Tibial artery (tissue), 4 donors: Measurements from ENCODE around the gene RBX1.
"Not testable (repeated sequence)": the region's sequence is repeated elsewhere in the genome, so short reads cannot be mapped to it uniquely, and the experiment has no call there.

Experiments
- DNase-seq, 2 donors: peaks; one replicate each; pipeline ENCODE4 v3.0.0-alpha.2; 2019
- H3K27ac ChIP-seq, 2 donors: fragments of 200-600 bp; sonication (generic) in 1 of 2; 1 replicate in 1 of 2; 2 replicates in 1 of 2; pipeline ENCODE4 v1.5.1; 2018 to 2019; ENCODE audit warnings: mild to moderate bottlenecking in 1 of 2
- H3K27me3 ChIP-seq, 2 donors: fragments of 200-600 bp; sonication (generic) in 1 of 2; one replicate each; pipeline versions ENCODE4 v1.5.1 to v1.6.0; 2016 to 2019
- H3K36me3 ChIP-seq, 3 donors: fragments of 200-600 bp; sonication (generic) in 2 of 3; one replicate each; pipeline ENCODE4 v1.5.1; 2016 to 2019; ENCODE audit warnings: mild to moderate bottlenecking in 2 of 3
- H3K4me1 ChIP-seq, 4 donors: fragments of 200-600 bp; sonication (generic) in 2 of 4; 1 replicate in 3 of 4; 2 replicates in 1 of 4; pipeline ENCODE4 v1.5.1; 2016 to 2019
- H3K4me3 ChIP-seq, 2 donors: fragments of 200-600 bp; sonication (generic) in 1 of 2; 1 replicate in 1 of 2; 2 replicates in 1 of 2; pipeline ENCODE4 v1.5.1; 2018 to 2019; ENCODE audit warnings: mild to moderate bottlenecking in 2 of 2
- H3K9me3 ChIP-seq, 3 donors: fragments of 200-600 bp; sonication (generic) in 1 of 3; one replicate each; pipeline ENCODE4 v1.5.1; 2016 to 2019
- intact Hi-C: fragments of 100-400 bp; cut with DNase I; formaldehyde crosslinking; loops from one replicate; pipeline ENCODE4 v1.15.0; 2023; ENCODE audit warnings: low total_unique reads
- TF ChIP-seq, protein P1 (sequence below), 2 experiments: fragments of 200-600 bp in 1 of 2; fragments of 450-650 bp in 1 of 2; IDR thresholded peaks; one replicate each; pipeline ENCODE4 v1.5.1; 2017 to 2019; ENCODE audit warnings: antibody characterized with exemption in 2 of 2, mild to moderate bottlenecking in 1 of 2, moderate library complexity in 1 of 2

The RBX1 gene

DNA sequence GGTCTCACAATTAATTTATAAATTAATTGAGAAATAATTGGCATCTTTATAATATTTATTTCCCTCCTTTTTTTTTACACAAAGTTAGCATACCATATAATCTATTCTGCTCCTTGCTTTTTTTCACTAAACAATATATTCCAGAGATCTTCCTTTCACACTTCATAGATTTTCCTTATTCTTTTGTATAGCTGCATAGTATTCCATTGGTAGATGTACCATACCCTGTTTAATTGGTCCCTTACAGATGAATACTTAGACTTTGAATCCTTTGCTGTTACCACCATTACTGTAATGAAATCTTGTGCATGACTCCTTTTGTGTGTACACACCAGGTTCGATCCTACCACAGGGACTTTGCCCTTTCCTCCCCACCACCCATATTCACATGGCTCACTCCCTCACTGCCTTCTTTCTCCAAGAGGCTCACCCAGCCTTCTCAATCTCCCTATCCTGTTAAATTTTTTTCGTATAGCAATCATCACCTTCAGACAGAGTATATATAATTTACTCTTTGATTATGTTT is 48.9 kb downstream of the RBX1 start:
- Histone ChIP-seq H3K27me3 (no peaks in the 10 kb centered on the region), H3K36me3 (no peaks in the 10 kb centered on the region), H3K9me3 (no peaks in the 10 kb centered on the region), H3K4me1 (no peaks in the 10 kb centered on the region), H3K27ac (no peak overlapping the region), H3K4me3 (no peak overlapping the region)
- no peak for DNase-seq
- intact Hi-C loops = no loop called here
- TF ChIP-seq, protein P1, sequence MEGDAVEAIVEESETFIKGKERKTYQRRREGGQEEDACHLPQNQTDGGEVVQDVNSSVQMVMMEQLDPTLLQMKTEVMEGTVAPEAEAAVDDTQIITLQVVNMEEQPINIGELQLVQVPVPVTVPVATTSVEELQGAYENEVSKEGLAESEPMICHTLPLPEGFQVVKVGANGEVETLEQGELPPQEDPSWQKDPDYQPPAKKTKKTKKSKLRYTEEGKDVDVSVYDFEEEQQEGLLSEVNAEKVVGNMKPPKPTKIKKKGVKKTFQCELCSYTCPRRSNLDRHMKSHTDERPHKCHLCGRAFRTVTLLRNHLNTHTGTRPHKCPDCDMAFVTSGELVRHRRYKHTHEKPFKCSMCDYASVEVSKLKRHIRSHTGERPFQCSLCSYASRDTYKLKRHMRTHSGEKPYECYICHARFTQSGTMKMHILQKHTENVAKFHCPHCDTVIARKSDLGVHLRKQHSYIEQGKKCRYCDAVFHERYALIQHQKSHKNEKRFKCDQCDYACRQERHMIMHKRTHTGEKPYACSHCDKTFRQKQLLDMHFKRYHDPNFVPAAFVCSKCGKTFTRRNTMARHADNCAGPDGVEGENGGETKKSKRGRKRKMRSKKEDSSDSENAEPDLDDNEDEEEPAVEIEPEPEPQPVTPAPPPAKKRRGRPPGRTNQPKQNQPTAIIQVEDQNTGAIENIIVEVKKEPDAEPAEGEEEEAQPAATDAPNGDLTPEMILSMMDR (IDR thresholded peaks at IDR 0.05) = no peak

DNA sequence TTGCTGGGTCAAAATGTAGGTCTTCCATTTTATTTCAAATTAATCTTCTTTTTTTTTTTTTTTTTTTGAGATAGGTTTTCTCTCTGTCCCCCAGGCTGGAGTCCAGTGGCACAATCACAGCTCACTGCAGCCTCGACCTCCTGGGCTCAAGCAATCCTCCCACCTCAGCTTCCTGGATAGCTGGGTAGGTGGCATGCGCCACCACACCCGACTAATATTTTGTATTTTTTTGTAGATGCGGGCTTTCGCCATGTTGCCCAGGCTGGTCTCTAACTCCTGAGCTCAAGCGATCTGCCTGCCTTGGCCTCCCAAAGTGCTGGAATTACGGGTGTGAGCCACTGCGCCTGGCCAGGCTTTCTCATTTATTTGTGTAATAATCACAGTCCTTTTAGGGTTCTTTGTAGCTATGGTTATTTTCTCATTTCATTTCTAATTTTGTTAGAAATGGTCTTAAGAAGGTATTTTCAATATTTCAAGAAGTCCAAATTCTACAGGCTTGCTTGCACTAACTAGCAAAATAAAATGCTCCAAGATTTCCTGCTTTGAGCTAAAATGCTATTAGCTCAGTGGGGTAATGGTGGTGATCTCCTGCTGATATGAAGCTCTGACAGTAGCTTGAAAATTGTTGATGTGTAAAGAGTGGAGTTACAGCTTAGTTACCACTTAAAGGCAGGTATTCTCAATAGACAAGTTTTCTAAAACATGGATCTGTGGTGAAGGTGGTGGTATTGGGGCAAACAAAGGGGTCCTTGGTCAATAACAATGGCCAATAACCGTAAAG is 50.0 kb downstream of the RBX1 start:
- no peak for DNase-seq
- TF ChIP-seq, protein P1 (IDR thresholded peaks at IDR 0.05) = no peak
- H3K9me3 ChIP-seq = no peaks in the 10 kb centered on the region
- intact Hi-C loops = no loop called here
- no peak overlapping the region for H3K4me3 ChIP-seq
- H3K27me3 ChIP-seq = no peaks in the 10 kb centered on the region
- H3K36me3 ChIP-seq = no peaks in the 10 kb centered on the region
- no peak overlapping the region for H3K27ac ChIP-seq
- H3K4me1 ChIP-seq = no peaks in the 10 kb centered on the region

DNA sequence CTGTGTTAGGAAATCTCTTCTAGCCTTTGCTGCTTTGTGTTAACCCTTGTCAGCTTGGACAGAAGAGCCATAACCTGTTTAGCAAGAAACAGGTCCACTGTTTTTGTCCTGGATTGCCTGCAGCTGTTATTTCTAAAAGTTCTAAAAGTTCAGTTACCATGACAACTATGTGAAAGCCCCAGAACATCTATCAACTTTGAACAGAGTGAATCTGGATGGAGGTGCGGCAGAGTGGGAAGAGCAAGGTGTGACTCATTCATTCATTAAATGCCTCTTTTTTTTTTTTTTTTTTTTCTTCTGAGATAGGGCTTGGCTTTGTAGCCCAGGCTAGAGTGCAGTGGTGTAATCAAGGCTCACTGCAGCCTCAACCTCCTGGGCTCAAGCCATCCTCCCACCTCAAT is 50.5 kb downstream of the RBX1 start:
- no peak for DNase-seq

DNA sequence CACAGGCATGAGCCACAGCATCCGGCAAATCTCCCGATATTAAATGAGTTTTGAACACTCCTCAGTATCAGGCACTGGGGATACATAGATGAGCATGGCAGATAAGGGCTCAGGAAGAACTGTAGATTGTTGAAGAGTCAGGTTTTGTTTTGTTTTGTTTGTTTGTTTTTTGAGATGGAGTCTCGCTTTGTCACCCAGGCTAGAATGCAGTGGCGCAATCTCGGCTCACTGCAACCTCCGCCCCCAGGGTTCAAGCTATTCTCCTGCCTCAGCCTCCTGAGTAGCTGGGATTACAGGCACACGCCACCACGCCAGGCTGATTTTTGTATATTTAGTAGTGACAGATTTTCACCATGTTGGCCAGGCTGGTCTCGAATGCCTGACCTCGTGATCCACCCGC is 51.2 kb downstream of the RBX1 start:
- H3K27ac ChIP-seq, H3K27me3 ChIP-seq, H3K4me3 ChIP-seq, H3K36me3 ChIP-seq, intact Hi-C loops, H3K9me3 ChIP-seq, DNase-seq, H3K4me1 ChIP-seq: not testable (repeated sequence)

More for the DNA sequence above, 50.5 kb downstream of the RBX1 start:
- no peaks in the 10 kb centered on the region for H3K36me3 ChIP-seq
- H3K4me1 ChIP-seq = no peaks in the 10 kb centered on the region
- H3K27ac ChIP-seq = no peak overlapping the region
- no peak overlapping the region for H3K4me3 ChIP-seq
- H3K9me3 ChIP-seq = no peaks in the 10 kb centered on the region
- H3K27me3 ChIP-seq = peaks cover 0 to 3% of the 10 kb centered on the region in 2 donors
- intact Hi-C loops = no loop called here
- TF ChIP-seq, protein P1 (IDR thresholded peaks at IDR 0.05) = no peak

DNA sequence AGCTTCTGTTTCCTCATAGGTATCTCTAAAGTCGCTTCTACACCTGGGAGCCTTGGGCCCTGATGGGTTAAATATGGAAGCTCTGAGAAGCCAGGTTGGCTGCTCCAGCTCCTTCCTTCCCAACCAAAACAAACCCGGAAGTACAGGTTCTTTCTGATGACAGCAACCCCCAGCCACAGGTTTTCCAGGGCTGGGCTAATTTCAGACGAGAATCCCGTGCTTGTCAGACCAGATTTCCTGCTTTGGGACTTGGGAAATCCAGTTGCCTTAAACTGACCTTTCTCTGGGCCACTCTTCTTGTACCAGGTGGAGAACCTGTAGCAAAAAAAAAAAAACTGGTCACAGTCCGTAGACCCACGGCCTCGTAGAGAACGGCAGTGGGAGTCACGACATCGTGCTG is 51.9 kb downstream of the RBX1 start:
- Histone ChIP-seq H3K36me3 (no peaks in the 10 kb centered on the region), H3K27me3 (peaks cover 0 to 7% of the 10 kb centered on the region in 2 donors), H3K4me3 (no peak overlapping the region), H3K4me1 (no peaks in the 10 kb centered on the region), H3K9me3 (no peaks in the 10 kb centered on the region), H3K27ac (no peak overlapping the region)
- TF ChIP-seq, protein P1 (IDR thresholded peaks at IDR 0.05) = no peak
- no peak for DNase-seq
- intact Hi-C loops = no loop called here

DNA sequence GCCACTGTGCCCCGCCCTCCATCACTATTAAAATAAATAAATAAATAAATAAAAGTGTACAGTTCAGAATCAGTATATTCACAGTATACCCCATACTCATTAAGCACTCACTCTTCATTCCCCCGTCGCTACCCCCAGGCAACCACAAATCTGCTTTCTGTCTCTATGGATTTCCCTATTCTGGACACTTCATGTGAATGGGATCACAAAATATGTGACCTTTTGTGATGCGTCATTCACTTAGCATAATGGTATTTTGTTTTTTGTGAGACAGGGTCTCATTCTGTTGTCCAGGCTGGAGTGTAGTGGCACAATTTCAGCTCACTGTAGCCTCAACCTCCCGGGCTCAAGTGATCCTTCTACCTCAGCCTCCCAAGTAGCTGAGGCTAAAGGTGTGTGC is 52.8 kb downstream of the RBX1 start:
- Histone ChIP-seq H3K4me3 (no peak overlapping the region), H3K27ac (no peak overlapping the region), H3K36me3 (no peaks in the 10 kb centered on the region), H3K27me3 (peaks cover 0 to 7% of the 10 kb centered on the region in 2 donors), H3K4me1 (no peaks in the 10 kb centered on the region), H3K9me3 (no peaks in the 10 kb centered on the region)
- DNase-seq = no peak
- TF ChIP-seq, protein P1 (IDR thresholded peaks at IDR 0.05) = no peak
- intact Hi-C loops = no loop called here
